Measurements from ENCODE around the gene ADIG. TPM values are rescaled to one million over a fixed set of nuclear protein-coding genes. Genes with fewer than 3 reads are reported as not detected.

The ADIG gene
- total RNA-seq, 2 donors from 2014 or later = not detected

GRCh38 chr20:38612751-38613515, 31.9 kb downstream of the ADIG start:
- no peak overlapping the region for H3K4me3 ChIP-seq
- H3K4me1 ChIP-seq (ENCODE audit: control insufficient read depth in 1 of 2, low read depth in 2 of 2) = no peaks in the 10 kb centered on the region
- no peaks in the 10 kb centered on the region for H3K36me3 ChIP-seq
- H3K9me3 ChIP-seq = no peaks in the 10 kb centered on the region
- H3K27me3 ChIP-seq (replicated peaks; ENCODE audit: insufficient read depth) = no peaks in the 10 kb centered on the region
- ATAC-seq (ENCODE audit: insufficient number of reproducible peaks, low FRiP score, low read depth) (no peak), DNase-seq (ENCODE audit: low spot score) (no peak)
- no peak for TF ChIP-seq CTCF (IDR thresholded peaks at IDR 0.05)
- H3K27ac ChIP-seq = no peak overlapping the region

GRCh38 chr20:38615283-38615682, 34.3 kb downstream of the ADIG start:
- DNase-seq (ENCODE audit: low spot score) (no peak), ATAC-seq (ENCODE audit: insufficient number of reproducible peaks, low FRiP score, low read depth) (no peak)
- Histone ChIP-seq H3K27me3 (replicated peaks; ENCODE audit: insufficient read depth) (no peaks in the 10 kb centered on the region), H3K9me3 (no peaks in the 10 kb centered on the region), H3K27ac (no peak overlapping the region), H3K4me3 (no peak overlapping the region), H3K36me3 (no peaks in the 10 kb centered on the region), H3K4me1 (ENCODE audit: control insufficient read depth in 1 of 2, low read depth in 2 of 2) (no peaks in the 10 kb centered on the region)
- no peak for TF ChIP-seq CTCF (IDR thresholded peaks at IDR 0.05)

DNA sequence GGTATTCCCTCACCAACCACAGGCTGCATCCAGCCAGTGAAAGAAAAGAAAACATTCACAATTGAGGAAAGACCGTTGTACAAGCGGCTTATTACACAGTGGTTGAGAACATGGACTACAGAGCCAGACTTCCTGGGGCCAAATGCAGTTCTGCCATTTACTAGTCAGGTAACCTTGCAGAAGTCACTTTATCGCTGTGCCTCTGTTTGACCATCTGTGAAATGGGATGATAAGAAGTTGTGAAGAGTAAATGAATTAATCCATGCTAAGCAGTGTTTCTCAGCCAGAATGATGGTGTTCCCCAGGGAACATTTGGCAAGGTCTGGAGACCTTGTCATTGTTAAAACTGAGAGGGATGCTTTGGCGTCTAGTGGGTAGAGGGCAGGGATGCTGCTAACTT, 35.5 kb downstream of the ADIG start:
- H3K27me3 ChIP-seq (replicated peaks; ENCODE audit: insufficient read depth) = no peaks in the 10 kb centered on the region
- no peaks in the 10 kb centered on the region for H3K9me3 ChIP-seq
- H3K27ac ChIP-seq = no peak overlapping the region
- TF ChIP-seq CTCF (IDR thresholded peaks at IDR 0.05) = no peak
- no peak overlapping the region for H3K4me3 ChIP-seq
- DNase-seq (ENCODE audit: low spot score) (no peak), ATAC-seq (ENCODE audit: insufficient number of reproducible peaks, low FRiP score, low read depth) (no peak)
- H3K4me1 ChIP-seq (ENCODE audit: control insufficient read depth in 1 of 2, low read depth in 2 of 2) = no peaks in the 10 kb centered on the region
- H3K36me3 ChIP-seq = no peaks in the 10 kb centered on the region

GRCh38 chr20:38617011-38617829, 36.2 kb downstream of the ADIG start:
- no peaks in the 10 kb centered on the region for H3K27me3 ChIP-seq (replicated peaks; ENCODE audit: insufficient read depth)
- H3K36me3 ChIP-seq = no peaks in the 10 kb centered on the region
- ATAC-seq (ENCODE audit: insufficient number of reproducible peaks, low FRiP score, low read depth) (no peak), DNase-seq (ENCODE audit: low spot score) (no peak)
- no peak for TF ChIP-seq CTCF (IDR thresholded peaks at IDR 0.05)
- no peak overlapping the region for H3K4me3 ChIP-seq
- H3K4me1 ChIP-seq (ENCODE audit: control insufficient read depth in 1 of 2, low read depth in 2 of 2) = no peaks in the 10 kb centered on the region
- no peak overlapping the region for H3K27ac ChIP-seq
- no peaks in the 10 kb centered on the region for H3K9me3 ChIP-seq

DNA sequence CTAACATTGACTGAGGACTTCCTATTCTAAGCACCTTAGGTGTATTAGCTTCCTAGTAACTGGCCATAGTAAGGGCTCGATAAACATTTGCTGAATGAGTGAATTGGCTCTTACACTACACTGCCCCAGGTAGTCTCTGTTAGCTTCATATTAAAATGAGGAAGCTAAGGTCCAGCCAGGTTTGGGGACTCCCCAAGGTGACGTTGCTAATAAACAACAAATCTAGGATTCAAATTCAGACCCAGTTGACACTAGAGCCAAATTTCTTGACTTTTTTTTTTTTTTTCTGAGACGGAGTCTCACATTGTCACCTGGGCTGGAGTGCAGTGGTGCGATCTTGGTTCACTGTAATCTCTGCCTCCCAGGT, 36.8 kb downstream of the ADIG start:
- Histone ChIP-seq H3K27ac (no peak overlapping the region), H3K4me3 (no peak overlapping the region), H3K36me3 (no peaks in the 10 kb centered on the region), H3K4me1 (ENCODE audit: control insufficient read depth in 1 of 2, low read depth in 2 of 2) (no peaks in the 10 kb centered on the region), H3K27me3 (replicated peaks; ENCODE audit: insufficient read depth) (no peaks in the 10 kb centered on the region), H3K9me3 (no peaks in the 10 kb centered on the region)
- ATAC-seq (ENCODE audit: insufficient number of reproducible peaks, low FRiP score, low read depth) = no peak
- no peak for TF ChIP-seq CTCF (IDR thresholded peaks at IDR 0.05)
- DNase-seq (ENCODE audit: low spot score) = no peak

Data from thoracic aorta (tissue), 2 donors.